A673 (cell line): ENCODE results near the gene MOG. TPM values are rescaled to one million over a fixed set of nuclear protein-coding genes. Genes with fewer than 3 reads are reported as not detected.
A peak's percentile ranks its signal among the peaks of the same experiment; 100 is the strongest.

Experiments
- BruUV-seq: library from RNA; stranded (reverse); fragments of 400-500 nt; replicated peaks from 2 replicates; lab custom pipeline; 2021; lab: Mats Ljungman, UMichigan
- CTCF ChIA-PET: fragments of 300-600 bp; sonication (Branson Sonifier 250); formaldehyde crosslinking; loops from one replicate; lab custom pipeline; 2022; ENCODE audit warnings: antibody characterized with exemption; lab: Charles Lee
- POLR2A ChIA-PET: fragments of 300-600 bp; sonication (Branson Sonifier 250); formaldehyde crosslinking; loops from one replicate; lab custom pipeline; 2022; ENCODE audit warnings: antibody characterized with exemption; ENCODE audit not compliant: low non-redundant PET; lab: Charles Lee
- DNase-seq: peaks from one replicate; pipeline ENCODE4 v3.0.0-alpha.2; 2015; ENCODE audit warnings: low spot score
- H3K27ac ChIP-seq: fragments of 200-600 bp; sonication (generic); 2 replicates; pipeline ENCODE4 v1.5.1; 2016; ENCODE audit warnings: mixed run types, low read depth, mild to moderate bottlenecking, mixed read lengths, antibody characterized with exemption, low read length; ENCODE audit not compliant: poor library complexity, severe bottlenecking
- H3K27me3 ChIP-seq: fragments of 200-600 bp; sonication (generic); replicated peaks from 2 replicates; pipeline ENCODE4 v1.6.1; 2017; ENCODE audit warnings: mixed run types, low read depth, mild to moderate bottlenecking, mixed read lengths, antibody characterized with exemption, low read length; ENCODE audit not compliant: insufficient read depth, poor library complexity
- H3K36me3 ChIP-seq: fragments of 200-600 bp; sonication (generic); 2 replicates; pipeline ENCODE4 v1.6.1; 2016; ENCODE audit warnings: mixed run types, mild to moderate bottlenecking, mixed read lengths, antibody characterized with exemption, low read length; ENCODE audit not compliant: insufficient read depth, poor library complexity, severe bottlenecking
- H3K4me1 ChIP-seq: fragments of 200-600 bp; sonication (generic); 2 replicates; pipeline ENCODE4 v1.6.1; 2017; ENCODE audit warnings: mixed run types, mild to moderate bottlenecking, mixed read lengths, antibody characterized with exemption, low read length; ENCODE audit not compliant: insufficient read depth, poor library complexity, severe bottlenecking
- H3K4me3 ChIP-seq: fragments of 200-600 bp; sonication (generic); 2 replicates; pipeline ENCODE4 v1.5.1; 2016; ENCODE audit warnings: low read depth, mixed run types, mild to moderate bottlenecking, mixed read lengths, low read length; ENCODE audit not compliant: poor library complexity, severe bottlenecking
- H3K9me3 ChIP-seq: fragments of 200-600 bp; sonication (generic); 2 replicates; pipeline ENCODE4 v1.6.1; 2016; ENCODE audit warnings: mixed run types, low read depth, mild to moderate bottlenecking, mixed read lengths, antibody characterized with exemption, low read length; ENCODE audit not compliant: poor library complexity, severe bottlenecking
- CTCF ChIP-seq: fragments of 300-800, 200-600 bp; sonication (generic); conservative IDR thresholded peaks from 2 replicates; pipeline ENCODE4 v1.5.1; 2017; ENCODE audit warnings: low read depth, mild to moderate bottlenecking, antibody characterized with exemption, low read length, moderate library complexity, mixed read lengths
- EZH2 ChIP-seq: fragments of 200-600 bp; sonication (generic); IDR thresholded peaks from 2 replicates; pipeline ENCODE4 v1.6.1; 2017; ENCODE audit warnings: borderline replicate concordance, low read depth, mild to moderate bottlenecking, mixed read lengths, antibody characterized with exemption, low read length; ENCODE audit not compliant: poor library complexity, severe bottlenecking
- intact Hi-C: fragments of 100-400 bp; cut with micrococcal nuclease; formaldehyde crosslinking; loops from one replicate; pipeline ENCODE4 v1.10.0; 2022; ENCODE audit not compliant: unreplicated experiment
- total RNA-seq: library from RNA; stranded (reverse); gene quantifications from 2 replicates; pipeline ENCODE4 v1.2.3, GENCODE V29; 2021

Gene MOG
- total RNA-seq, 1 experiment from 2014 or later = not detected

GRCh38 chr6:29705389-29706231, 48.7 kb downstream of the MOG start:
- no peak overlapping the region for H3K4me3 ChIP-seq
- no peaks in the 10 kb centered on the region for H3K9me3 ChIP-seq
- H3K27ac ChIP-seq = no peak overlapping the region
- no TSS peak for BruUV-seq
- no peaks in the 10 kb centered on the region for H3K36me3 ChIP-seq
- no peaks in the 10 kb centered on the region for H3K4me1 ChIP-seq
- DNase-seq = peak; percentile 63
- TF ChIP-seq EZH2 (no peak), CTCF (peak; percentile 61)
- intact Hi-C loops = loop anchor here (2.0 to 5.0 kb wide), 3 partner anchors 47 to 307 kb away; no protein-coding TSS in a partner anchor
- CTCF ChIA-PET = no interaction called here
- H3K27me3 ChIP-seq = peaks cover 24% of the 10 kb centered on the region
- POLR2A ChIA-PET = no interaction called here

- Histone ChIP-seq H3K9me3 (no peaks in the 10 kb centered on the region), H3K4me3 (no peak overlapping the region), H3K36me3 (no peaks in the 10 kb centered on the region), H3K27ac (no peak overlapping the region), H3K27me3 (peaks cover 24% of the 10 kb centered on the region), H3K4me1 (no peaks in the 10 kb centered on the region)
- ChIA-PET POLR2A (no interaction called here), CTCF (no interaction called here)
- DNase-seq = no peak
- TF ChIP-seq EZH2 (no peak), CTCF (no peak)
- no TSS peak for BruUV-seq
- intact Hi-C loops = loop anchor here (5.0 kb wide), 2 partner anchors 44 to 304 kb away; no protein-coding TSS in a partner anchor
Observed at GRCh38 chr6:29708432-29709179, 51.7 kb downstream of the MOG start.

- no peak for DNase-seq
- TF ChIP-seq CTCF = no peak
- TF ChIP-seq EZH2 = no peak
- Histone ChIP-seq H3K36me3 (no peaks in the 10 kb centered on the region), H3K27me3 (peaks cover 24% of the 10 kb centered on the region), H3K27ac (no peak overlapping the region), H3K4me1 (no peaks in the 10 kb centered on the region), H3K4me3 (no peak overlapping the region), H3K9me3 (no peaks in the 10 kb centered on the region)
- ChIA-PET CTCF (no interaction called here), POLR2A (no interaction called here)
- intact Hi-C loops = loop anchor here (5.0 kb wide), 2 partner anchors 43 to 303 kb away; no protein-coding TSS in a partner anchor
- no TSS peak for BruUV-seq
Observed at GRCh38 chr6:29709188-29709587, 52.3 kb downstream of the MOG start.
